ENCODE results near the gene SRXN1.
"Not testable (repeated sequence)": the region's sequence is repeated elsewhere in the genome, so short reads cannot be mapped to it uniquely, and the experiment has no call there.

The SRXN1 gene

DNA sequence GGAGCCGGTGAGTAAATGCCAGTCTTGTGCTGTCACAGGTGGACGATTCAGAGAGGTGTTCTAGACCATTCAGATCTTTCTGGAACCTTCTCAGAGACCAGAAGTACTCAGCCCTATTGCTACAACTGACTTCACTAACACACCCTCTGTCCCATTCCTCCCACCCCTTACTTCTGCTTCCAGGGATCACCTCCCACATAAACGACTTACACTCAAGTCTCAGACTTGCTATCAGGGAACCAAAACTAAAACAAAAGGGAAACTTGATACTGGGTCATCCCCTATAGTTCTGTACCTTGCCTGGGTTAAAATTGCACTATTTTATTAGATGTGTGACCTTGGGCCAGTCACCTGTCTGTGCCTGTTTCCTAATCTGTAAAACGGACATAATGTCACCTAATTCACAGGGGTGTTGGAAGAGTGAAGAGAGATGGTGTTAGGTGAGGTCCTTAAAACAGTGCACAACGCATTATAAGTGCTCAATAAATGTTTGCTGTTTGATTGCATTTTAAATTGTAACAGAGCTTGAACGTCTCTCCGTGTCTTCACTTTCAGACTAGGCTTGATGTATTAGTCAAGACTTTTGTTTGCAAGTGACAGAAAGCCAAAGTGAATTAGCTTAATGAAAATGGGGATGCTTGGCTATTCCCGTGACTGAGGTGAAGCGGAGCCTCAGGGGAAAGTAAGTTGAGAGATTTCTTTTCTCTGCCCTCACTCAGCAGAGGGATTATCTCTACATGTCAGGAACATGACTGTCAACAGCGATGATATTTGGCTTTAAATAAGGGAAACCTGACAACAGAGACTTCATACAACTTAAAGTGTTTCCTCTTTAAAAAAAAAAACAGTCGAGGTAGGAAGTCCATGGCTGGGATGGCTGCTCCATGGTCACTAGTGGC is 3.0 kb upstream of the SRXN1 start:
- no peak for DNase-seq (ENCODE audit: low read depth in 2 of 2)

DNA sequence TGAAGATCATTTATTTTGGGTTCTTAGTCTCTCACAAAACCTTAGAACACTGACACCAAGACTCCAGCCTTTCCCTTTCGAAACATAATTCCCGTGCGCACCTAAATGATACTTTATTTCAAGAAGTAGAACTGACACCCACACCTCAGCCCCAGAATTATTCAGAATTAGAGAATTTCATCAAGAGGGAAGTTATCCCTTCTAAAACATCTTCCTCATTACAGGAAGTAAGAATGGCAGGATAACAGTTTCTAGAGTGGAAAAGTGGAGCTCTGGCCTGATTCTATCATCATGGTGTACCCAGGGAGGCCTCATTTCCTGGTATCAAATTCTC is 1.4 kb upstream of the SRXN1 start:
- DNase-seq (ENCODE audit: low read depth in 2 of 2): no peak

DNA sequence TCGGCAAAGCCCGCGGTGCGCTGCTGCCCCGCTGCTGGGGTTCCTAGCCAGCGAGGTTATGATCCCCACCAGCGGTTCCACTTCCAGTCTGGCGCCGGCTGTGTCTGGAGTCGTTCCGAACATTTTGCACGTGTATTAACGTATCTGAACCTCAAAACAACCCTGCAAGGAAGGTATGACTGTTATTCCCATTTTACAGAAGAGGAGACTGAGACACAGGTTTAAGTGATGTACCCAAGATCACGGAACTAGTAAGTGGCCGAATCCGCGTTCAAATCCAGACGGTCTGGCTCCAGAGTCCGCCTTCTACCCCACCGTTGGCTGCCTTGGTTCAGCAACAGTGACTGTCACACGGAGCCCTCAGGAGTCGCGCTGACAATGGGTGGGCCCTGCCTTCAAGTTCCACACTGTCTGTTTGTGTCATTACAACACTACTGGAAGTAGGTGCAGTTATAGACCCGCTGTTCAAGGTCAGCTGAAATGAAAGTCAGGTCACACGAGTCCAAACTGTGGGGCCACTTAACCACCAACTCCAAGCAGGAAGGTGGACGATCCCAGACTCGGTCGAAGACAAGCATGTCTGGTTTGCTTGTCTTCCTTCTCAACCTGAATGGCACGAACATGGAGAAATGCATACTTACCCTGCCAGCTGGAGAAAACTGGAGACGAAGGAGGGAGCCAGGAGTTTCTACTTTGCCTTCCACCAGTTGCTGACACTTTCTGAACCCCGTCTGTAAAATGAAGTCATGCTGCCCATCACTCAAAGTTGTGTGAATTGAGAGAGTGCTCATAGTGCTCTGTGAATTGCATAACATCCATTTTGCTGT is 803 bp upstream of the SRXN1 start:
- DNase-seq (ENCODE audit: low read depth in 2 of 2): no peak

DNA sequence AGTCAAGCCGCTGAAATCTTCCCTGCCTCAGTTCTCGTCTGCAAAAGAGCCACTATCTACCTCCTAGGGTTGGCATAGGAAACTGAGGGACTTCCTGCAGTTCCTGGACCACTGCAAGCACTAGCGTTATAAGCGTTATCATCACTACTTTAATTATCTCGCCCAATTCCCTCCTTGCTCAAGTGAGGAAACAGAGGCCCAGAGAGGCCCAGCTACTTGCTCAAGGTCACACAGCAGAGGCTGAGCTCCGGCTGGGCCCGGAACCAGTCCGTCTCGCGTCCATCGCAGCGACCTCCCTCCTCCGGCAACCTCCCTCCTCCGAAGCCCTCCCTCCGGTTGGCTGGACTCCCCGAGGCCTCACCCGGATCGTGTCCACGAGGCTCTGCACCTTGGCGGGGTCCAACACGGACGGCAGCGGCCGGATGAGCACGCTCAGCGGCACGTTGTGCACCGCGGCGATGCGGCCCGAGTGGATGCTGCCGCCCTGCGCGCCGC is 338 bp downstream of the SRXN1 start:
- DNase-seq (ENCODE audit: low read depth in 2 of 2): no peak

DNA sequence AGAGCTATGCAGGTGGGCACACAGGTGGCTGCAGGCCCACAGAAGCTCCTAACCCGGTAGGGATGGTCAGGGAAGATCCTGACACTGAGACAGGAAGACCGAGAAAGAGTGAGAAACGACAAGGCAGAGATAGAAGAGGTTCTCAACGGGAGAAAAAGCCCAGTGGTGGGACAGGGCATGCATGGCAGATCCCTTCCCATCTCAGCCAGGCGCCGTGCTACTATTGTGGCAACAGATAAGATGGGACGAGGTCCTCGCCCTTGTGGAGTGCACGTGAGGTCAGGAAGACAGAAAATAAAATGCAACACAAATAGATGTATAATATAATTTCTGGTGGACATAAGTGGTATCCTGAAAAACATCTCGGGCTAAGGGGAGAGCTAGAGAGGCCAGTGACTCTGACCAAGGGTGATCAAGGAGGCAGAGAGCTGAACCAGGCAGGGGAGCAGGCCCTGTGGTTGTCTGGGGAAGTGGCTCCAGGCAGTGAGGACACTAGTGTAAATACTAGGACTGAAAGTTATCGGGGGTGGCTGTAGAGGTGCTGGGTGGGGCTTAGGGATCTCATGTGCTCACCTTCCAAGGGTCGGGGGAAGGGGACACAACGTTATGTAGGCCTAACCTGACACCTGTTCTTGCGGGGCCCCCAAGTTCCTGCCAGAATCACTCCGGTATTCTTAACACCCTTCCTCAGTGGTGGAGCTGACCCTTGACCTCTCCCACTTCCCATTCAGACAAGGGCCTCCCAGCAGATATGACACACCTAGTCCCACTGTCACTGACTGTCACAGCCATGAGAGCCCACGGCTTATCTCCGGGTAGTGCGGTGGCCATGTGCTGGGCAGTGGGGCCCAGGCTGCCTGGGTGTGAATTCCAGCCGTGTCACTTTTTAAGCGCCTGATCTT is 1.0 kb downstream of the SRXN1 start:
- DNase-seq (ENCODE audit: low read depth in 2 of 2): no peak

DNA sequence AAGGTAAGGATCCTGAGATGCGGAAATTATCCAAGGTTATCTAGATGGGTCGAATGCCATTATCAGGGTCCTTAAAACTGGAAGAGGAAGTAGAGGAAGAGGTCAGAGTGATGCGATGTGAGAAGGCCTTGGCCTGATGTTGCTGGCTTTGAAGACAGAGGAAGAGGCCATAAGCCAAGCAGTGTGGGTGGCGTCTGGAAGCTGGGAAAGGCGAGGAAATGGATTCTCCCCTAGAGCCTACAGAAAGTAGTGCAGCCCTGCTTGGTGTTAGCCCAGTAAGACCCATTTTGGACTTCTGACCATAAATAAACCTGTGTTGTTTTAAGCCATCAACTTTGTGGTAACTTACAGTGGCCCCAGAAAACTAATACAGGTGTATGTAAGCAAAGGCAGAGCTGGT is 2.0 kb downstream of the SRXN1 start:
- no peak for DNase-seq (ENCODE audit: low read depth in 2 of 2)

DNA sequence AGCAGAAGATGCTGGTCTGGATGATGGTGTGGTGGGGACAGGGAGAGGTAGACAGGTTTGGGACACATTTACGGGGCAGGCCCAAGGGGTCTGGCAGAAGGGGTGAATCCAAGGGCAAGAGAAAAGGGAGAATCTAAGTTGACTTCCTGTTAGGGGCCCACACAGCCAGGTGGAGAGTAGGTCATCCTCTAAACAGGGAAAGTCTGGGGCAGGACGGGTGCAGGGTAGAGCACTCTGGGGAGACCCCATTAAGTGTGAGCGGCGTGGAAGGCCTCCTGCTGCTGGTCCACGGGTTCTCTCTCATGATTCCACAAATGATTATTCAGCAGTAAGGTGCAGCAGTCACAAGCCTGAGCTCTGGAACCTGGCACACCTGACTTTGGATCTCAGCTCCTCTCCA is 2.7 kb downstream of the SRXN1 start:
- DNase-seq (ENCODE audit: low read depth in 2 of 2): no peak

DNA sequence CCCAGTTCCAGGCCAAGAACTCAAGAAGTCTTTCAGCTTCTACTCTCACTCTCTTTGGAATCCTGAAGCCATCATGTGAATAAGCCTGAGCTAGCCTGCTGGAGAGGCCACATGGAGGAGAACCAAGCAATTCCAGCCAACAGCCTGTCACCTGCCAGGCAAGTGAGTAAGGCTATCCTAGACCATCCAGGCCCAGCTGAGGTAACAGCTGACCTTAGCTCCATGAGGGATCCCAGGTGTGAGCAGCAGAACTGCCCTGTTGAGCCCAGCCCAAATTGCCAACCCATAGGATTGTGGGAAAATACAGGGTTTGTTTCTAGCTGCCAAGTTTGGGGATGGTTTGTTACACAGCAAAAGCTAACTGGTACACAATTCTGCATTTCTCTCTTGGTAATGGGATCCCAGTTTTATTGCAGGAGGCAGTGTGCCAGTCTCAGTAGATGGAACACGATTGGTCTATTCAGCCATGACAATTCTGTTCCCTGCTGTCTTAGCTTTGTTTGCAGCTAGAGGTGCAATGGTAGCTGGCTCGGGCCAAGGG is 5.5 kb downstream of the SRXN1 start:
- DNase-seq (ENCODE audit: low read depth in 2 of 2): no peak

DNA sequence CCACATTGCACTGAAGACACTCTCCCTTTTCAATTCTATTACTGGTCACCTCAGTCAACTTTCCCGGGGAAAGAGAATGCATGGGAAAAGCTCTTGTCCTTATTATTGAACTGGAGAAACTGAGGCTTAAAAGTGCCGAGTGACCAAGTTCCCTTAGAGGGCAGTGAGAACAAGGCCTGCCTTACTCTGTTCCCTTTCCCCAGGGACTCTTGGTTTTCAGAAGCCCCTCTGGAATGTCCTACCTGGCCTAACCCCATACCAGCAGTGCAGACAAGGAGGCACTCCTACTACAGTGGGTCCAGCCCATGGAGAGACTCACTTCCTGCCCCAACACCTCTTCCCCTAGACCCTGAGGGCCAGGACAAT is 6.1 kb downstream of the SRXN1 start:
- DNase-seq (ENCODE audit: low read depth in 2 of 2): no peak

DNA sequence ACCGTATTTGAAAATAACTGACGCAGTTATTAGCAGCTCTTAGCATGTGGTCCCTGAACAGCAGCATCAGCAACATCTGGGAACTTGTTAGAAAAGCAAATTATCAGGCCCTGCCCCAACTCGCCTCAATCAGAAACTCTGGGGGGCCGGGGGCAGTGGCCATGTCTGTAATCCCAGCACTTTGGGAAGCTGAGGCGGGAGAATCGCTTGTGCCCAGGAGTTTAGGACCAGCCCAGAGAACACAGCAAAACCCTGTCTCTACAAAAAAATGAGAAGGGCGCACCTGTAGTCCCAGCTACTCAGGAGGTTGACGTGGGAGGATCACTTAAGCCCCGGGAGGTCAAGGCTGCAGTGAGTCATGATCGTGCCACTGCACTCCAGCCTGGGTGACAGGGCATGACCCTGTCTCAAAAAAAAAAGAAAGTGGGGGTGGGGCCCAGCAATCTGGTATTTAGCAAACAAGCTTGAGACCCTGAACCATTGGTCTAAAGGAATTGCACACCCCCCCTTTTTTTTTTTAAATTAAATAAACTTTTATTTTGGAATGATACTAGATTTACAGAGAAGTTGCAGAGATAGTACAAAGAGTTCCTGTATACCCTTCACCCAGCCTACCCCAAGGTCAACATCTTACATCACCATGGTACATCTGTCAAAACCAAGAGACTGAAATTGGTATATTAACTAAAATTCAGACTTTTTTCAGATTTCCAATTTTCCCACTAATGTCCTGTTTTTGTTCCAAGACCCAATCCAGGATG is 6.7 kb downstream of the SRXN1 start:
- DNase-seq (ENCODE audit: low read depth in 2 of 2): no peak

DNA sequence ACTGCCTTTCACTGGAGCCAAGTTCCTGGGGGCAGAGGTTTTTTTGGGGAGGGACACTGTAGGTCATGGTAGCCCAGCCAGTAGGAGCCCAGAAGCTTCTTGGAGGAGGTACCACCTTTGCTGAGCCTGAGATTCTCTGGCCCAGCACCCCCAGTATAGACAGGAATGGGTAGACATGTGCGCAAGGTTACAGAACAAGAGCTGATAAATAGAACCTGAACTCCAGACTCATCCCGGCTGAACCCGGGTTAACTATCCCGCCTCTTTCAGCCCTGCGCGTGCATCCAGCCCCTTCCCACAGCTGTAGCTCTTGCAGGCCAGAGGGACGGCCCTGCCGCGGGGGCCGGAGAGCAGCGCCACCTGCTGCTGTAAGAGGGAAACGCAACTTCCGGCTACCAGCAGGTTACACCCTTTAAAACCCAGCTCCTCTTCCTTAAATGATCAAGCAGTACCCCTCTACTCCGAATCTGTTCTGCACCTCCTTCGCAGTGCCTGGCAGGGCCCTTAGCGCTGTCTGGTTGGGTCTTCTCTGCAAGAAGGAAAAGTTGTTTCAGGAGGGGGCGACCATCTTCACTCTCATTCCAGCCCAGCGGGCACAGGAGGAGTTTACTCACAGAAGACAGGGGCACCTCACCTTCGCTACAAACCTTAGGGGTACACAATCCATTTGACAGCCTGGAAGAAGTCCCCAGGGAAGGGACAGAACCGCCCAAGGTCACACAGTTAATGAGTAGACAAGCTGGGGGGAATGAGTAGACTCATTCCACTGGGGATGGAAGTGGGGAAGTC is 7.5 kb downstream of the SRXN1 start:
- DNase-seq (ENCODE audit: low read depth in 2 of 2): no peak

DNA sequence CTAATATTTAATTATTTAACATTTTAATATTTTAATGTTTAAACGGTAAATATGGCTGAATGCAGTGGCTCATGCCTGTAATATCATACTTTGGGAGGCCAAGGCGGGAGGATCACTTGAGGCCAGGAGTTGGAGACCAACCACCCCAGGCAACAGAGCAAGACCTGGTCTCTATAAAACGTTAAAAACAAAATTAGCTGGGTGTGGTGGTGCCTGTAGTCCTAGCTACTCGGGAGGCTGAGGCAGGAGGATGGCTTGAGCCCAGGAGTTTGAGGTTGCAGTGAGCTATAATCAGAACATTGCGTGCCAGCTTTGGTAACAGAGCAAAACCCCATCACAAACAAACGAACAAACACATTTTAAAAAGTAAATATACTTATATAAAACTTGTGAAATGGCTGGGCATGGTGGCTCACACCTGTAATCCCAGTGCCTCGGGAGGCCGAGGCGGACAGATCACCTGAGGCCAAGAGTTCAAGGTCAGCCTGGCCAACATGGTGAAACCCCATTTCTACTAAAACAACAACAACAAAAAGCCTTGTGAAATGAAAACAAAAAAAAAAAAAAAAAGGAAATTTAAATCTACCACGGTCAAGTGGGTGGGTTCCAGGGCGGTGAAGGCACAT is 8.2 kb downstream of the SRXN1 start:
- DNase-seq (ENCODE audit: low read depth in 2 of 2): no peak

DNA sequence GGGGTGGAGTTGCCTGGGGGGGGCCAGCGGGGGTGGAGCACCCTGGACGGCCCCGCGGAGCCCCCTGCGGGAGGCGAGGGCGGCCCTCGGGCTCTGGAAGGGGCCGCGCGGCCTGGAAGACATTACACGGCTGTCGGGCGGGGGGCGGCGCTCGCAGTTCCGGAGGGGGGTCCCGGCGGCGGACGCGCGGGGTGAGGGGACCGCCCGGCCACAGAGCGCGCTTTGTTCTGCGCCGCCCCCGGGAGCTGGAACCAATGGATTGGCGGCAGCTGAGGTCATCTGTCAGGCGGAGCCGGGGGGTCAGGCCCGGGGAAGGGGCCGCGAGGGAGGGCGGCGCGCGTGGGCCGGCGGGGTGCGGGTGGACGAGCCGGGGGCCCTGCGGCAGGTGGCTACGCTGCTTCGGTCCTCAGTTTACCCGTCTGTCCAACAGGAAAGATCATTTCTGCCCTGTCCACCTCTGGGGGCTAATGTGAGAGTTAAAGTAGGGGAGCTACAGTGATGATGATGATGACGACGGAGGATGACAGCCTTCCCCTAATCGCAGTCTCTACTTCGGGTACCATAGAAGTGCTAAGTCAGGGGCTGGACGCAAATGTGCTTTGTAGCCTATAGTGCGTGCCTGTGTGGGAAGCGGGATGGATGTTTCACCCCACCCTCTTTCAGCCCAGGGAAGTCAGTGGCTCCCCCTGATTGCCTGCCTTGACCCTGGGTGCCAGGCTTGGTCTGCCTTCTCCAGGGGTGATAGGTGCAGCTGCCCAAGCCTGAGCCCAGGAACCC is 10.4 kb downstream of the SRXN1 start:
- no peak for DNase-seq (ENCODE audit: low read depth in 2 of 2)

DNA sequence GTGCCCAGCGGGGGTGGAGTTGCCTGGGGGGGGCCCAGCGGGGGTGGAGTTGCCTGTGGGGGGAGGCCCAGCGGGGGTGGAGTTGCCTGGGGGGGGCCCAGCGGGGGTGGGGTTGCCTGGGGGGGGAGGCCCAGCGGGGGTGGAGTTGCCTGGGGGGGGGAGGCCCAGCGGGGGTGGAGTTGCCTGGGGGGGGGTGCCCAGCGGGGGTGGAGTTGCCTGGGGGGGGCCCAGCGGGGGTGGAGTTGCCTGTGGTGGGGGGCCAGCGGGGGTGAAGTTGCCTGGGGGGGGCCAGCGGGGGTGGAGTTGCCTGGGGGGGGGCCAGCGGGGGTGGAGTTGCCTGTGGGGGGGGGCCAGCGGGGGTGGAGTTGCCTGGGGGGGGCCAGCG is 11.0 kb downstream of the SRXN1 start:
- not testable (repeated sequence) for DNase-seq (ENCODE audit: low read depth in 2 of 2)

DNA sequence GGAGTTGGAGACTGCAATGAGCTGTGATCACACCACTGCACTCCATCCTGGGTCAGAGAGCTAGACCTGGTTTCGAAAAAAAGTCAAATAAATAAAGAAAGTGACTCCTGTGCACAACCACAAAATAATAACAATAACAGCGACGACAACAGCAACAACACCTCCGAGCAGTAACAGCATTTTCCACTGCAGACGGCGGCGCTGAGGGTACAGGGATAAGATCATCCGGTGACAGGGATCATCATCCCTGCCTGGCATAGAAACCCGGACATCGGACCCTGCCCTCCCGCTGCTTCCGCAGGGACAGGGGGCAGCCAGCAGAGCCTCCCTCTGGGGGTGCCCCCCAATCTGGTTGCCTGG is 11.5 kb downstream of the SRXN1 start:
- no peak for DNase-seq (ENCODE audit: low read depth in 2 of 2)

DNA sequence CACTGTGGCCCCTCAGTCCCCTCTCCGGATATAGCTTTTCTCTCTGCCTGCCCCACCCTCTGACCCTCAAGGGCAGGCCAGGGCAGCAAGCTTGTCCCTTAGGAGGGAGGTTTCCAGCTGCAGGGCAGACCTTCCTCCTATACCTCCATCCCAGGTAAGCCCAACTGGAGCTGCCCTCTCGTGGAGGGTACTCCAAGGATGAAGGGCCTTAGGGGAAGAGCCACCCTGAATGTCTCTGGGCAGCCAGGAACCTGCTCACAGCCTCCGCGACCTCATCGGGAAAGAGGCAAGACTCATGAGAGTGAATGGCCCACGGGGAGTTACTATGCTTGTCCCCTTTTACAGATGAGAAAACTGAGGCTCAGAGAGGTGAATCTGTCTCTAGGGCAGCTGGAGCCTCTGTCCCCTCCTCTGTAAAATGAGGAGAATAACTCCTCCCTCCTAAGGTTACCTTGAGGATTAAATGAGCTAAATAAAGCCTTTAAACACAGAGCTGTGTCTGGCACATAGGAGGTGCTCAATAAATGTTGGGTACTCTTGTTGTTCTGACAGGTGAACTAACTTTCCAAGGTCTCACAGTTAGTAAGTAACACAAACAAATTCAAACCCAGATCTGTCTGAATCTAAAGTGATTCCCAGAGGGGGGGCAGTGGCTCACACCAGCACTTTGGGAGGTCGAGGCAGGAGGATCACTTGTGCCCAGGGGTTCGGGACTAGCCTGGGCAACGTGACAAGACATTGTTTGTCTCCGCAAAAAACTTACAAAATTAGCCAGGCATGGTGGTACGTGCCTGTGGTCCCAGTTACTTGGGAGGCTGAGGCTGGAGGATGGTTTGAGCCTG is 12.1 kb downstream of the SRXN1 start:
- DNase-seq (ENCODE audit: low read depth in 2 of 2): no peak

DNA sequence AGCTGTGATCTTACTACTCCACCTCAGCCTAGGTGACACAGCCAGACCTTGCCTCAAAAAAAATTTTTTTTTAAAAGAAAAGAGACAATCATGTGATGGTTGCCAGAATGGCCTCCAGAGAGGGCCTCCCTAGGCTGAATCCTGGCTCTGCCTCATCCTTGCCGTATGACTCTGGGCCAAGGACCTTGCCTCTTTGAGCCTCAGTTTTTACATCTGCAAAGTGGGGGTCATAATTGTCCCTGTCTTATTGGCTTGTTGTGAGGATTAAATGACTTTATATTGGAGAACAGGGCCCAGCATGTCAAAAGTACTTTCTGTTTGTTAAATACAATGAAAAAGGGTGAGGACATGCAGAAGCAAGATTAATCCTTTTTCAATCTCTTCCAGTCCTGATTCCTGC is 14.4 kb downstream of the SRXN1 start:
- DNase-seq (ENCODE audit: low read depth in 2 of 2): no peak

DNA sequence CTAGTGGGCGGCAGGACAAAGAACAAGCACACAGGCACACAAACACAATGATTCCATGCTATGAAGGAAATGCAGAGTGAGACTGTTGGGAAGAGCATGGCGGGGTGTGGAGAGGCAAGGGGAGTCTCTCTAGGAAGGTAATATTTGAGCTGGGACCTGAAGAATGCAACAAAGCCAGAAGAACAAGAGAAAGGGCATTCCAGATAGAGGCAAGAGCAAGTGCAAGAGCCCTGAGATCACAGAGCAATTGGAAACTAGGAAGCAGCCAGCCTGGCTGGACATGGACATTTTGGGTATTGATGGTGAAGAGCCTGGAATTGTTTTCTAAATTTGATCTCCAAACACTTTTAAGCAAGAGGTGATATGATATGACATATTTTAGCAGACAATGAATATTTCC is 15.4 kb downstream of the SRXN1 start:
- no peak for DNase-seq (ENCODE audit: low read depth in 2 of 2)
